WI38 (cell line): ENCODE data around the gene IFT43.

Experiments
- H3K4me3 ChIP-seq: 2 replicates; pipeline ENCODE4 v1.5.1; 2011; ENCODE audit warnings: low read depth, mild to moderate bottlenecking, control low read depth, low read length
- CTCF ChIP-seq: IDR thresholded peaks from 2 replicates; pipeline ENCODE4 v1.5.1; 2012; ENCODE audit warnings: low read depth, mild to moderate bottlenecking, control low read depth, low read length

The IFT43 gene

GRCh38 chr14:76055330-76055729 is 69.8 kb downstream of the IFT43 start:
- no peak for TF ChIP-seq CTCF
- no peak overlapping the region for H3K4me3 ChIP-seq

- TF ChIP-seq CTCF: peak; percentile 51
- H3K4me3 ChIP-seq: no peak overlapping the region
These were observed 70.6 kb downstream of the IFT43 start for GRCh38 chr14:76056128-76056527.

GRCh38 chr14:76057914-76058313 is 72.4 kb downstream of the IFT43 start:
- no peak for TF ChIP-seq CTCF
- H3K4me3 ChIP-seq: no peak overlapping the region

GRCh38 chr14:76063327-76063726 is 77.8 kb downstream of the IFT43 start:
- TF ChIP-seq CTCF: no peak
- H3K4me3 ChIP-seq: no peak overlapping the region

- no peak overlapping the region for H3K4me3 ChIP-seq
- no peak for TF ChIP-seq CTCF
These were observed 80.0 kb downstream of the IFT43 start for GRCh38 chr14:76065519-76065918.

GRCh38 chr14:76067536-76067935 is 82.0 kb downstream of the IFT43 start:
- no peak for TF ChIP-seq CTCF
- H3K4me3 ChIP-seq: no peak overlapping the region

- H3K4me3 ChIP-seq: no peak overlapping the region
- no peak for TF ChIP-seq CTCF
These were observed 88.2 kb downstream of the IFT43 start for GRCh38 chr14:76073717-76074116.
